Upper lobe of left lung (tissue), 6 donors: ENCODE results near the gene C14orf93. TPM values are rescaled to one million over a fixed set of nuclear protein-coding genes. Genes with fewer than 3 reads are reported as not detected.

ENCODE experiments used
- ATAC-seq, 2 donors: fragments of 200-7000 bp; cut with Tn5 transposase; one replicate each; pipeline ENCODE4 v1.9.1; 2022; ENCODE audit warnings: mild to moderate bottlenecking in 2 of 2, moderate library complexity in 2 of 2; ENCODE audit not compliant: low FRiP score in 2 of 2
- DNase-seq, 2 donors: peaks; one replicate each; pipeline ENCODE4 v3.0.0-alpha.2; 2019 to 2020
- H3K27ac ChIP-seq, 4 donors: fragments of 200-600 bp; sonication (generic); one replicate each; pipeline ENCODE4 v1.5.1; 2016 to 2019
- H3K27me3 ChIP-seq, 4 donors: fragments of 200-600 bp; sonication (generic); one replicate each; pipeline ENCODE4 v1.5.1; 2017 to 2019
- H3K36me3 ChIP-seq, 4 donors: fragments of 200-600 bp; sonication (generic); one replicate each; pipeline ENCODE4 v1.5.1; 2016 to 2019
- H3K4me1 ChIP-seq, 4 donors: fragments of 200-600 bp; sonication (generic); one replicate each; pipeline ENCODE4 v1.5.1; 2018 to 2019
- H3K4me3 ChIP-seq, 4 donors: fragments of 200-600 bp; sonication (generic); one replicate each; pipeline ENCODE4 v1.5.1; 2017 to 2019; ENCODE audit warnings: mild to moderate bottlenecking in 2 of 4, moderate library complexity in 1 of 4
- H3K9me3 ChIP-seq, 4 donors: fragments of 200-600 bp; sonication (generic); one replicate each; pipeline ENCODE4 v1.5.1; 2018 to 2019
- CTCF ChIP-seq, 6 experiments: fragments of 450-650 bp in 4 of 6; fragments of 200-600 bp in 2 of 6; sonication (generic) in 2 of 6; IDR thresholded peaks; one replicate each; pipeline ENCODE4 v1.5.1; 2016 to 2019; ENCODE audit warnings: antibody characterized with exemption in 6 of 6
- EP300 ChIP-seq, 4 donors: sonication (generic); formaldehyde crosslinking; IDR thresholded peaks; one replicate each; pipeline ENCODE4 v1.5.1; 2017; ENCODE audit warnings: antibody characterized with exemption in 4 of 4, control low read depth in 2 of 4
- POLR2A ChIP-seq, 4 donors: fragments of 450-650 bp; IDR thresholded peaks; one replicate each; pipeline ENCODE4 v1.5.1; 2016 to 2017; ENCODE audit warnings: antibody characterized with exemption in 4 of 4, mild to moderate bottlenecking in 2 of 4
- POLR2AphosphoS5 ChIP-seq, 2 donors: sonication (generic); formaldehyde crosslinking; IDR thresholded peaks; one replicate each; pipeline ENCODE4 v1.5.1; 2017; ENCODE audit warnings: antibody characterized with exemption in 2 of 2
- WGBS, 2 donors: methylation state at CpG; one replicate each; pipeline ENCODE4 v1.1.5; 2017 to 2018; 5-methylcytosine and 5-hydroxymethylcytosine counted together
- total RNA-seq, 6 donors: library from RNA; depleted of rRNA in 4 of 6; stranded (reverse); fragments of >200 nt in 4 of 6; gene quantifications; one replicate each; pipeline versions ENCODE4 v1.1.0 to v1.2.1, GENCODE V29; 2016 to 2021
- donor health status: DM: no; HTN: no; CAD: no; lungs with moderate emphysema.
- donor health status: DM: no; HTN: yes; CAD: no; lungs with severe emphysema.

C14orf93 gene
- total RNA-seq, 6 donors from 2014 or later = 7.1 to 12.9 (median 11.4) TPM

- Histone ChIP-seq H3K27me3 (no peaks in the 10 kb centered on the region), H3K27ac (no peak overlapping the region), H3K36me3 (peaks cover 0 to 12% (median 2%) of the 10 kb centered on the region in 4 donors), H3K4me3 (no peak overlapping the region), H3K4me1 (peaks cover 6 to 14% (median 9%) of the 10 kb centered on the region in 4 donors), H3K9me3 (no peaks in the 10 kb centered on the region)
- peak in 1 of 2 donors; percentile 41 for DNase-seq
- WGBS, 2 donors = 90 to 92% methylated on average over 16 of the region's 16 CpGs
- TF ChIP-seq EP300 (IDR thresholded peaks at IDR 0.05) = no peak
- no peak for TF ChIP-seq CTCF (IDR thresholded peaks at IDR 0.05)
- TF ChIP-seq POLR2AphosphoS5 (IDR thresholded peaks at IDR 0.05) = no peak
- TF ChIP-seq POLR2A (IDR thresholded peaks at IDR 0.05) = no peak
- no peak for ATAC-seq
Measured at GRCh38 chr14:22998329-22999012, 11.5 kb downstream of the C14orf93 start.

GRCh38 chr14:22997676-22998323 is 12.1 kb downstream of the C14orf93 start:
- no peak for ATAC-seq
- Histone ChIP-seq H3K36me3 (peaks cover 0 to 12% (median 2%) of the 10 kb centered on the region in 4 donors), H3K27ac (no peak overlapping the region), H3K9me3 (no peaks in the 10 kb centered on the region), H3K4me1 (peaks cover 6 to 14% (median 9%) of the 10 kb centered on the region in 4 donors), H3K4me3 (no peak overlapping the region), H3K27me3 (no peaks in the 10 kb centered on the region)
- WGBS, 2 donors = 79 to 84% methylated on average over 9 of the region's 9 CpGs
- DNase-seq = no peak
- TF ChIP-seq EP300 (IDR thresholded peaks at IDR 0.05) (no peak), CTCF (IDR thresholded peaks at IDR 0.05) (no peak), POLR2A (IDR thresholded peaks at IDR 0.05) (no peak), POLR2AphosphoS5 (IDR thresholded peaks at IDR 0.05) (no peak)

- H3K4me1 ChIP-seq = peaks cover 6 to 14% (median 9%) of the 10 kb centered on the region in 4 donors
- 79 to 80% methylated on average over 11 of the region's 11 CpGs for WGBS, 2 donors
- H3K9me3 ChIP-seq = no peaks in the 10 kb centered on the region
- H3K27ac ChIP-seq = no peak overlapping the region
- peaks cover 0 to 12% (median 2%) of the 10 kb centered on the region in 4 donors for H3K36me3 ChIP-seq
- TF ChIP-seq CTCF (IDR thresholded peaks at IDR 0.05) = no peak
- no peak for TF ChIP-seq POLR2A (IDR thresholded peaks at IDR 0.05)
- no peak for TF ChIP-seq EP300 (IDR thresholded peaks at IDR 0.05)
- no peak for TF ChIP-seq POLR2AphosphoS5 (IDR thresholded peaks at IDR 0.05)
- ATAC-seq = no peak
- H3K27me3 ChIP-seq = no peaks in the 10 kb centered on the region
- no peak for DNase-seq
- no peak overlapping the region for H3K4me3 ChIP-seq
Measured at GRCh38 chr14:22996768-22997654, 12.9 kb downstream of the C14orf93 start.

GRCh38 chr14:22995889-22996625 is 13.9 kb downstream of the C14orf93 start:
- Histone ChIP-seq H3K9me3 (no peaks in the 10 kb centered on the region), H3K4me1 (peaks cover 6 to 14% (median 9%) of the 10 kb centered on the region in 4 donors), H3K27me3 (no peaks in the 10 kb centered on the region), H3K4me3 (no peak overlapping the region), H3K27ac (peak overlapping the region in 1 of 4 donors; percentile 27), H3K36me3 (peaks cover 0 to 12% (median 2%) of the 10 kb centered on the region in 4 donors)
- WGBS, 2 donors = 72 to 81% methylated on average over 5 to 9 of the region's 9 CpGs
- ATAC-seq = peak in 1 of 2 donors; percentile 56
- TF ChIP-seq POLR2AphosphoS5 (IDR thresholded peaks at IDR 0.05) = no peak
- no peak for TF ChIP-seq POLR2A (IDR thresholded peaks at IDR 0.05)
- no peak for TF ChIP-seq EP300 (IDR thresholded peaks at IDR 0.05)
- TF ChIP-seq CTCF (IDR thresholded peaks at IDR 0.05) = no peak
- no peak for DNase-seq
